GM12878 (cell line): ENCODE data around the gene BCAR3. TPM values are rescaled to one million over a fixed set of nuclear protein-coding genes. Genes with fewer than 3 reads are reported as not detected.
"Not testable (repeated sequence)": the region's sequence is repeated elsewhere in the genome, so short reads cannot be mapped to it uniquely, and the experiment has no call there.

Experiments used
- ATAC-seq: fragments of 200-7000 bp; cut with Tn5 transposase; 3 replicates; pipeline ENCODE4 v1.9.1; 2020; ENCODE audit warnings: mild to moderate bottlenecking, moderate library complexity
- BruUV-seq: library from RNA; stranded (reverse); fragments of 400-500 nt; replicated peaks from 2 replicates; lab custom pipeline; 2021; lab: Mats Ljungman, UMichigan
- CTCF ChIA-PET: fragments of 300-600 bp; sonication (Branson Sonifier 250); formaldehyde crosslinking; extraction: SDS; loops from one replicate; lab custom pipeline; 2021; ENCODE audit warnings: inconsistent platforms; lab: Yijun Ruan, JAX
- POLR2A ChIA-PET: fragments of 350-600 bp; formaldehyde crosslinking; extraction: SDS; loops from one replicate; lab custom pipeline; 2021; ENCODE audit warnings: inconsistent platforms; lab: Charles Lee
- RAD21 ChIA-PET: fragments of 300-600 bp; sonication (Branson Sonifier 250); formaldehyde crosslinking; loops from one replicate; lab custom pipeline; 2023; ENCODE audit warnings: antibody characterized with exemption; ENCODE audit not compliant: unreplicated experiment; lab: Charles Lee
- SMC1A ChIA-PET: fragments of 300-600 bp; sonication (Branson Sonifier 250); formaldehyde crosslinking; loops from one replicate; lab custom pipeline; 2023; ENCODE audit not compliant: unreplicated experiment, uncharacterized antibody; lab: Charles Lee
- DNase-seq: peaks from one replicate; pipeline ENCODE4 v3.0.0-alpha.2; 2011; ENCODE audit warnings: low read depth, low spot score
- FAIRE-seq: peaks from 3 replicates; lab custom pipeline; 2011; peaks lifted over from hg19 to GRCh38; lab: Jason Lieb, UNC
- H2AFZ ChIP-seq: 2 replicates; pipeline ENCODE4 v1.6.0; 2011; ENCODE audit warnings: low read depth, low read length, control low read depth; ENCODE audit not compliant: control insufficient read depth
- H3K27ac ChIP-seq: 2 replicates; pipeline ENCODE4 v1.5.1; 2011; ENCODE audit warnings: control low read depth; ENCODE audit not compliant: control insufficient read depth, insufficient read depth
- H3K27me3 ChIP-seq, 2 experiments: replicated peaks in 1 of 2; 2 replicates each; pipeline versions ENCODE4 v1.6.0 to v1.6.1; 2011; ENCODE audit warnings: low read length in 1 of 2; ENCODE audit not compliant: control insufficient read depth in 2 of 2, insufficient read depth in 2 of 2
- H3K36me3 ChIP-seq, 2 experiments: 2 replicates each; pipeline ENCODE4 v1.5.1; 2011; ENCODE audit warnings: low read length in 1 of 2; ENCODE audit not compliant: control insufficient read depth in 2 of 2, insufficient read depth in 2 of 2
- H3K4me1 ChIP-seq: 2 replicates; pipeline ENCODE4 v1.6.1; 2011; ENCODE audit warnings: mild to moderate bottlenecking, low read length, moderate library complexity, mixed read lengths; ENCODE audit not compliant: control insufficient read depth, insufficient read depth
- H3K4me2 ChIP-seq: 2 replicates; pipeline ENCODE4 v1.6.0; 2011; ENCODE audit warnings: control low read depth; ENCODE audit not compliant: control insufficient read depth, insufficient read depth
- H3K4me3 ChIP-seq: fragments of 200-600 bp; sonication (generic); 2 replicates; pipeline ENCODE4 v1.5.1; 2016
- H3K79me2 ChIP-seq: 2 replicates; pipeline ENCODE4 v1.6.0; 2011; ENCODE audit warnings: low read length; ENCODE audit not compliant: control insufficient read depth, insufficient read depth
- H3K9ac ChIP-seq: 2 replicates; pipeline ENCODE4 v1.8.0; 2011; ENCODE audit warnings: low read length, control low read depth, mixed read lengths; ENCODE audit not compliant: control insufficient read depth, insufficient read depth
- H3K9me3 ChIP-seq: replicated peaks from 3 replicates; pipeline ENCODE4 v1.5.1; 2011; ENCODE audit warnings: mild to moderate bottlenecking, low read length; ENCODE audit not compliant: control insufficient read depth, insufficient read depth
- H4K20me1 ChIP-seq: 2 replicates; pipeline ENCODE4 v1.6.0; 2011; ENCODE audit not compliant: control insufficient read depth, insufficient read depth
- MEF2A ChIP-seq: IDR thresholded peaks from 2 replicates; pipeline ENCODE4 v1.6.1; 2011; ENCODE audit warnings: low read depth, mild to moderate bottlenecking, low read length, moderate library complexity; ENCODE audit not compliant: insufficient read depth
- MTA2 ChIP-seq: fragments of 450-650 bp; IDR thresholded peaks from 2 replicates; pipeline ENCODE4 v1.6.1; 2016; ENCODE audit warnings: low read depth, mild to moderate bottlenecking, moderate library complexity
- NFIC ChIP-seq: IDR thresholded peaks from 2 replicates; pipeline ENCODE4 v1.6.1; 2012; ENCODE audit warnings: low read depth, mild to moderate bottlenecking, inconsistent platforms, low read length, moderate library complexity
- PAX5 ChIP-seq: IDR thresholded peaks from 2 replicates; pipeline ENCODE4 v1.6.1; 2011; ENCODE audit warnings: low read depth, low read length, borderline replicate concordance
- WGBS: methylation state at CpG from one replicate; pipeline ENCODE4 v1.1.6; 2016; ENCODE audit warnings: low lambda C conversion rate; ENCODE audit not compliant: insufficient replicate concordance, insufficient coverage; ENCODE audit errors: missing lambda C conversion rate; 5-methylcytosine and 5-hydroxymethylcytosine counted together
- in situ Hi-C: fragments of 300-500 bp; cut with MboI; formaldehyde crosslinking; loops from 9 replicates; pipeline ENCODE4 v1.14.3; 2018; ENCODE audit warnings: mixed read lengths
- intact Hi-C: fragments of 100-400 bp; cut with micrococcal nuclease; formaldehyde crosslinking; loops from one replicate; pipeline ENCODE4 v1.14.2; 2022; ENCODE audit not compliant: unreplicated experiment
- polyA plus RNA-seq, 11 experiments: library from polyadenylated mRNA; depleted of rRNA in 4 of 11; unstranded in 6 of 11; stranded (reverse) in 5 of 11; fragments of >200 nt; fragmentation: Nextera tagmentation in 4 of 11; fragmentation: Illumina TruSeq in 1 of 11; extraction: Ambion mirVana in 4 of 11; extraction: Trizol in 1 of 11; gene quantifications; 1 replicate in 1 of 11; 2 replicates in 10 of 11; pipeline versions ENCODE4 v1.2.1 to v1.2.3, GENCODE V29; 2011 to 2016; ENCODE audit warnings: inconsistent platforms in 2 of 11, missing spikeins in 2 of 11, low read depth in 1 of 11
- total RNA-seq, 4 experiments: library from RNA; depleted of rRNA in 3 of 4; stranded (reverse); fragments of >200 nt in 3 of 4; fragmentation: Illumina TruSeq in 1 of 4; extraction: Trizol in 1 of 4; gene quantifications; 2 replicates each; pipeline versions ENCODE4 v1.2.1 to v1.2.3, GENCODE V29; 2013 to 2021
- TF ChIP-seq, protein P1 (sequence below): fragments of 450-650 bp; IDR thresholded peaks from 2 replicates; pipeline ENCODE4 v1.6.1; 2017; ENCODE audit warnings: borderline replicate concordance
- TF ChIP-seq, protein P2 (sequence below): fragments of 450-650 bp; IDR thresholded peaks from 2 replicates; pipeline ENCODE4 v1.6.1; 2017; ENCODE audit warnings: mild to moderate bottlenecking, low read depth, inconsistent platforms; ENCODE audit not compliant: poor library complexity, severe bottlenecking

BCAR3 gene
- total and polyA plus RNA-seq, 10 of the 15 experiments (the other 5 are each of a cell fraction or from before 2014, with no cell fraction given), result 1.3 to 6.6 (median 1.8) TPM

DNA sequence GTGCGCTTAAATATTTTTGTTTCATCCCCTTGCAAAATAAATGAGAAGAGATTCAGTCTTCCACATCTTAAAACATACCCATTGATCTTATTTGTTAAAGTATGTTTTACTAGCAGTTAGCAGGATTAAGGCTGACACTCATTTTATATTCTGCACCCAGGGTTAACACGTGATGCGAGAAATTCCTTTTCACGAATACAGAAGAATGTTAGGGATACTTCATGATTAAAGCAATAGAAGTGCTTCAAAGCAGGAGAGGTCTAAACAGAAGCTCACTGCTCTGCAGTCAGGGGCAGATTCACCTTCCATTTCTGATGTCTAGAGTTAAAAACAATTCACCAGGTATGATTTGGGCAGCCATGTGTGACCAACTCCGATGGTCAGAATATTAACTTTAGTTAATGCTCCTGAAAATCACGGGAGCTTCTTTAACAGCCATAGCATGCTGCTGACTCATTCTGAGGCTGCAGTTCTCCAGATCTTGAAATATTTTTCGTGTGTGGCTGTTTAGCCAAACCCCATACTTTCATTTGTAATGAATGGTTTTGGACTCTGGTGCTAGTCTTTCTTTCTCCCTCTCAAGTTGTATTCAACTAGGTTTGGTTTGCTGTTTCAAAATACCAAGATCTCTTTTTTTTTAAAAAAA is 19.7 kb downstream of the BCAR3 start:
- CTCF ChIA-PET, result interaction anchor here (0.9 to 3.9 kb wide), 6 partner anchors 10 to 600 kb away, joined by 3 to 19 read pairs (median 4); no protein-coding TSS in a partner anchor
- Histone ChIP-seq H3K79me2 (no peaks in the 10 kb centered on the region), H4K20me1 (no peaks in the 10 kb centered on the region), H3K9me3 (no peaks in the 10 kb centered on the region), H3K36me3 (no peaks in the 10 kb centered on the region), H3K27me3 (no peaks in the 10 kb centered on the region), H3K4me3 (no peak overlapping the region), H3K9ac (no peak overlapping the region), H3K27ac (no peak overlapping the region), H3K4me1 (no peaks in the 10 kb centered on the region), H2AFZ (no peak overlapping the region), H3K4me2 (peak overlapping the region; percentile 35)
- ATAC-seq, result peak; percentile 71
- RAD21 ChIA-PET, result interaction anchor here (0.6 to 1.6 kb wide), 8 partner anchors 10 to 151 kb away, joined by 3 to 6 read pairs (median 4); no protein-coding TSS in a partner anchor
- POLR2A ChIA-PET, result interaction anchor here (1.0 to 1.2 kb wide), 3 partner anchors 10 to 52 kb away, joined by 3 to 4 read pairs (median 3); no protein-coding TSS in a partner anchor
- WGBS, result 56% methylated on average over 7 of the region's 7 CpGs
- intact Hi-C loops, result no loop called here
- BruUV-seq, result no TSS peak
- peak; percentile 35 for FAIRE-seq
- no peak for DNase-seq
- TF ChIP-seq NFIC (no peak), PAX5 (peak; percentile 82), MEF2A (no peak), MTA2 (no peak)
- TF ChIP-seq, protein P1, sequence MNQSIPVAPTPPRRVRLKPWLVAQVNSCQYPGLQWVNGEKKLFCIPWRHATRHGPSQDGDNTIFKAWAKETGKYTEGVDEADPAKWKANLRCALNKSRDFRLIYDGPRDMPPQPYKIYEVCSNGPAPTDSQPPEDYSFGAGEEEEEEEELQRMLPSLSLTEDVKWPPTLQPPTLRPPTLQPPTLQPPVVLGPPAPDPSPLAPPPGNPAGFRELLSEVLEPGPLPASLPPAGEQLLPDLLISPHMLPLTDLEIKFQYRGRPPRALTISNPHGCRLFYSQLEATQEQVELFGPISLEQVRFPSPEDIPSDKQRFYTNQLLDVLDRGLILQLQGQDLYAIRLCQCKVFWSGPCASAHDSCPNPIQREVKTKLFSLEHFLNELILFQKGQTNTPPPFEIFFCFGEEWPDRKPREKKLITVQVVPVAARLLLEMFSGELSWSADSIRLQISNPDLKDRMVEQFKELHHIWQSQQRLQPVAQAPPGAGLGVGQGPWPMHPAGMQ, result no peak
- TF ChIP-seq, protein P2, sequence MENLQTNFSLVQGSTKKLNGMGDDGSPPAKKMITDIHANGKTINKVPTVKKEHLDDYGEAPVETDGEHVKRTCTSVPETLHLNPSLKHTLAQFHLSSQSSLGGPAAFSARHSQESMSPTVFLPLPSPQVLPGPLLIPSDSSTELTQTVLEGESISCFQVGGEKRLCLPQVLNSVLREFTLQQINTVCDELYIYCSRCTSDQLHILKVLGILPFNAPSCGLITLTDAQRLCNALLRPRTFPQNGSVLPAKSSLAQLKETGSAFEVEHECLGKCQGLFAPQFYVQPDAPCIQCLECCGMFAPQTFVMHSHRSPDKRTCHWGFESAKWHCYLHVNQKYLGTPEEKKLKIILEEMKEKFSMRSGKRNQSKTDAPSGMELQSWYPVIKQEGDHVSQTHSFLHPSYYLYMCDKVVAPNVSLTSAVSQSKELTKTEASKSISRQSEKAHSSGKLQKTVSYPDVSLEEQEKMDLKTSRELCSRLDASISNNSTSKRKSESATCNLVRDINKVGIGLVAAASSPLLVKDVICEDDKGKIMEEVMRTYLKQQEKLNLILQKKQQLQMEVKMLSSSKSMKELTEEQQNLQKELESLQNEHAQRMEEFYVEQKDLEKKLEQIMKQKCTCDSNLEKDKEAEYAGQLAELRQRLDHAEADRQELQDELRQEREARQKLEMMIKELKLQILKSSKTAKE, result no peak
- in situ Hi-C loops, result no loop called here
- SMC1A ChIA-PET, result interaction anchor here (1.0 to 1.9 kb wide), 11 partner anchors 8 to 152 kb away, joined by 3 to 14 read pairs (median 4); no protein-coding TSS in a partner anchor

DNA sequence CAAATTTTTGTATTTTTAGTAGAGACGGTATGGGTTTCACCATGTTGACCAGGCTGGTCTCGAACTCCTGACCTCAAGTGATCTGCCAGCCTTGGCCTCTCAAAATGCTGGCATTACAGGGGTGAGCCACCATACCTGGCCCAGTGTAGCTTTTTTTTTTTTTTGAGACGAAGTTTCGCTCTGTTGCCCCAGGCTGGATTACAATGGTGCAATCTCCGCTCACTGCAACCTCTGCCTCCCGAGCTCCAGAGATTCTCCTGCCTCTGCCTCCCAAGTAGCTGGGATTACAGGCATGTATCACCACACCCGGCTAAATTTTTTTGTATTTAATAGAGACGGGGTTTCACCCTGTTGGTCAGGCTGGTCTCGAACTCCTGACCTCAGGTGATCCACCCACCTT is 20.3 kb downstream of the BCAR3 start:
- H3K9me3 ChIP-seq, in situ Hi-C loops, H3K27ac ChIP-seq, FAIRE-seq, H3K4me1 ChIP-seq, H3K36me3 ChIP-seq, H3K79me2 ChIP-seq, H3K4me3 ChIP-seq, BruUV-seq, intact Hi-C loops, DNase-seq, H3K9ac ChIP-seq, H4K20me1 ChIP-seq, H3K27me3 ChIP-seq, H2AFZ ChIP-seq, H3K4me2 ChIP-seq, ATAC-seq: not testable (repeated sequence)
- ChIA-PET CTCF (interaction anchor here (2.4 to 3.9 kb wide), 2 partner anchors 11 to 31 kb away, joined by 12 to 19 read pairs; no protein-coding TSS in a partner anchor), SMC1A (interaction anchor here (0.6 to 1.8 kb wide), 4 partner anchors 10 to 194 kb away, joined by 3 to 14 read pairs (median 4); no protein-coding TSS in a partner anchor), POLR2A (interaction anchor here (0.9 to 1.2 kb wide), 2 partner anchors 9 to 53 kb away, joined by 3 read pairs; no protein-coding TSS in a partner anchor), RAD21 (interaction anchor here (1.6 kb wide), 1 partner anchor 19 kb away, joined by 3 read pairs; no protein-coding TSS in a partner anchor)
- WGBS, result 97% methylated on average over 7 of the region's 9 CpGs
